Hepatocyte (in vitro differentiated cells): Measurements from ENCODE around the gene SEL1L3. TPM values are rescaled to one million over a fixed set of nuclear protein-coding genes. Genes with fewer than 3 reads are reported as not detected.
"Not testable (repeated sequence)": the region's sequence is repeated elsewhere in the genome, so short reads cannot be mapped to it uniquely, and the experiment has no call there.

Source experiments
- DNase-seq: peaks from one replicate; pipeline ENCODE4 v3.0.0-alpha.2; 2016; ENCODE audit warnings: low spot score
- H2AFZ ChIP-seq: fragments of 200-600 bp; sonication (generic); 2 replicates; pipeline ENCODE4 v1.6.0; 2016; ENCODE audit warnings: antibody characterized with exemption, mild to moderate bottlenecking
- H3K27ac ChIP-seq: fragments of 200-600 bp; sonication (generic); 2 replicates; pipeline ENCODE4 v1.5.1; 2016; ENCODE audit warnings: mild to moderate bottlenecking
- H3K27me3 ChIP-seq: fragments of 200-600 bp; sonication (generic); 2 replicates; pipeline ENCODE4 v1.6.1; 2016
- H3K36me3 ChIP-seq: fragments of 200-600 bp; sonication (generic); replicated peaks from 2 replicates; pipeline ENCODE4 v1.5.1; 2016; ENCODE audit warnings: low read depth; ENCODE audit not compliant: insufficient read depth
- H3K4me1 ChIP-seq: fragments of 200-600 bp; sonication (generic); 2 replicates; pipeline ENCODE4 v1.5.1; 2016; ENCODE audit warnings: mild to moderate bottlenecking, moderate library complexity; ENCODE audit not compliant: insufficient read depth
- H3K4me2 ChIP-seq: fragments of 200-600 bp; sonication (generic); 2 replicates; pipeline ENCODE4 v1.6.0; 2016
- H3K4me3 ChIP-seq: fragments of 200-600 bp; sonication (generic); 2 replicates; pipeline ENCODE4 v1.5.1; 2016; ENCODE audit warnings: mild to moderate bottlenecking
- H3K79me2 ChIP-seq: fragments of 200-600 bp; sonication (generic); 2 replicates; pipeline ENCODE4 v1.6.0; 2017; ENCODE audit warnings: mild to moderate bottlenecking
- H3K9me2 ChIP-seq: fragments of 200-600 bp; sonication (generic); replicated peaks from 2 replicates; pipeline ENCODE4 v1.6.0; 2017; ENCODE audit warnings: mild to moderate bottlenecking; ENCODE audit not compliant: insufficient read depth
- H3K9me3 ChIP-seq: fragments of 200-600 bp; sonication (generic); 2 replicates; pipeline ENCODE4 v1.5.1; 2016; ENCODE audit warnings: low read depth, mild to moderate bottlenecking
- H4K20me1 ChIP-seq: fragments of 200-600 bp; sonication (generic); 2 replicates; pipeline ENCODE4 v1.6.0; 2016; ENCODE audit warnings: mild to moderate bottlenecking; ENCODE audit not compliant: insufficient read depth, poor library complexity, severe bottlenecking
- CTCF ChIP-seq: fragments of 200-600 bp; sonication (generic); IDR thresholded peaks from 2 replicates; pipeline ENCODE4 v1.5.1; 2016; ENCODE audit warnings: antibody characterized with exemption, mild to moderate bottlenecking; ENCODE audit not compliant: poor library complexity
- EZH2 ChIP-seq: fragments of 200-600 bp; sonication (generic); IDR thresholded peaks from 2 replicates; pipeline ENCODE4 v1.6.1; 2016; ENCODE audit warnings: antibody characterized with exemption, mild to moderate bottlenecking, borderline replicate concordance
- EZH2phosphoT487 ChIP-seq: fragments of 200-600 bp; sonication (generic); IDR thresholded peaks from one replicate; pipeline ENCODE4 v1.6.1; 2018; ENCODE audit warnings: antibody characterized with exemption, mild to moderate bottlenecking, low read depth, moderate library complexity; ENCODE audit not compliant: unreplicated experiment, severe bottlenecking
- WGBS: methylation state at CpG from one replicate; pipeline ENCODE4 v1.1.6; 2016; ENCODE audit warnings: low lambda C conversion rate; ENCODE audit errors: missing lambda C conversion rate; 5-methylcytosine and 5-hydroxymethylcytosine counted together
- polyA plus RNA-seq: library from polyadenylated mRNA; unstranded; fragments of >200 nt; fragmentation: Nextera tagmentation; extraction: Ambion mirVana; gene quantifications from 2 replicates; pipeline ENCODE4 v1.2.1, GENCODE V29; 2016
- total RNA-seq: library from RNA; depleted of rRNA; stranded (reverse); fragments of >200 nt; gene quantifications from 2 replicates; pipeline ENCODE4 v1.2.3, GENCODE V29; 2014

SEL1L3 gene
- total RNA-seq = 40.7 and 56.2 TPM in 2 replicates
- 9.0 and 13.7 TPM in 2 replicates for polyA plus RNA-seq

GRCh38 chr4:25862411-25863346 lies at the start of gene SEL1L3:
SEL1L3 (minus strand) TSS chr4:25862988; CDS start chr4:25862836, 152 bp downstream.
- peaks cover 10% of the 10 kb centered on the region for H3K4me1 ChIP-seq
- H3K79me2 ChIP-seq = peaks cover 21% of the 10 kb centered on the region
- H3K27ac ChIP-seq = peak within 1 kb of the TSS; percentile 84
- no peaks in the 10 kb centered on the region for H3K36me3 ChIP-seq
- 1% methylated on average over 14 of the region's 115 CpGs for WGBS
- H3K4me2 ChIP-seq = peak within 1 kb of the TSS; percentile 98
- peak; percentile 82 for DNase-seq
- peak within 1 kb of the TSS; percentile 72 for H2AFZ ChIP-seq
- no peaks in the 10 kb centered on the region for H3K9me2 ChIP-seq
- H4K20me1 ChIP-seq = no peaks in the 10 kb centered on the region
- H3K9me3 ChIP-seq = no peaks in the 10 kb centered on the region
- TF ChIP-seq EZH2phosphoT487 = no peak
- no peak for TF ChIP-seq EZH2
- no peak for TF ChIP-seq CTCF
- H3K4me3 ChIP-seq = peak within 1 kb of the TSS; percentile 51
- peaks cover 2% of the 10 kb centered on the region for H3K27me3 ChIP-seq

DNA sequence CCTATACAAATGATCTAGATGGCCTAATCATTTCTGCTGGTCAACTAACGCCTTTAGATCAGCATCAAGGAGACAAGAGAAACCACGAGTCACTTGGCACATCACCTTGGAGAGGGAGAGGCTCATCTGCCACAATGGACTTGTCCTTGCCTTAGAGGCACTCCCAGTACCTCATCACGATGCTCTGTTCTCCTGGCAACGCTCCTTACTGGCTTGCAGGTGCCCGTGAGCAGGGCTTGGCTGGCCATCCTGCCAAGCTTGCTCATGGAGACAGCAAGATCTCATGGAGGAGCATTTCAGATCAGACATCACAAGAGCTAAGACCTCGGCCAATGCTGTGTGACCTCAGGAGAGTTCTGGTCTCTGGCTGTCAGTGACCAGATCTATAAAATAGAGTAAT lies 48.6 kb upstream of the SEL1L3 start:
- Histone ChIP-seq H3K4me3 (no peak overlapping the region), H3K4me1 (peaks cover 10% of the 10 kb centered on the region), H2AFZ (no peak overlapping the region), H4K20me1 (no peaks in the 10 kb centered on the region), H3K79me2 (no peaks in the 10 kb centered on the region), H3K27me3 (no peaks in the 10 kb centered on the region), H3K36me3 (no peaks in the 10 kb centered on the region), H3K9me3 (no peaks in the 10 kb centered on the region), H3K27ac (no peak overlapping the region), H3K4me2 (no peak overlapping the region), H3K9me2 (no peaks in the 10 kb centered on the region)
- DNase-seq = no peak
- WGBS = 76% methylated on average over 6 of the region's 6 CpGs
- TF ChIP-seq EZH2phosphoT487 (no peak), EZH2 (no peak), CTCF (no peak)

DNA sequence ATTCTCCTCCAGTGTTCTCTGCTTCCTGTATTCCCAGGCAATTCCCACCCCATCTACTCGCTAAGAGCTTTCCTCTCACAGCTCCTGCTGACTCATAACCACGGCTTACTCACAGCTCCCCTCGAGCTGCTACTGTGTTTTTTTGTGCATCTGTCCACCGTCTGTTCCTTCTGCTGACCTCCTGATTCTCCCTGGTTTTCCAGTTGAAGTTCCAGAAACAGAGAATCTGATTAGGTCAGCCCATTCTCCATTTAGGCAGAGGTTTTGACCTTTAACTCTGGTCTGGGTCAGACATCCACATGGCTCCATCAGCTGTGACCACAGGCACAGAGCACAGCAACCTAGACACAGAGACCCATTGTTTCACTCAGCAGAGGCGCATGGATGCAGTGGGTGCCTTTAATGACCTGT lies 45.7 kb upstream of the SEL1L3 start:
- H3K79me2 ChIP-seq = no peaks in the 10 kb centered on the region
- no peaks in the 10 kb centered on the region for H3K9me3 ChIP-seq
- DNase-seq = peak; percentile 60
- no peak overlapping the region for H3K27ac ChIP-seq
- H3K27me3 ChIP-seq = no peaks in the 10 kb centered on the region
- no peak overlapping the region for H3K4me2 ChIP-seq
- H3K4me1 ChIP-seq = peaks cover 6% of the 10 kb centered on the region
- H3K36me3 ChIP-seq = no peaks in the 10 kb centered on the region
- no peak overlapping the region for H3K4me3 ChIP-seq
- no peaks in the 10 kb centered on the region for H3K9me2 ChIP-seq
- no peak for TF ChIP-seq EZH2phosphoT487
- no peak for TF ChIP-seq EZH2
- no peak for TF ChIP-seq CTCF
- H4K20me1 ChIP-seq = no peaks in the 10 kb centered on the region
- no peak overlapping the region for H2AFZ ChIP-seq
- WGBS = 51% methylated on average over 5 of the region's 5 CpGs

DNA sequence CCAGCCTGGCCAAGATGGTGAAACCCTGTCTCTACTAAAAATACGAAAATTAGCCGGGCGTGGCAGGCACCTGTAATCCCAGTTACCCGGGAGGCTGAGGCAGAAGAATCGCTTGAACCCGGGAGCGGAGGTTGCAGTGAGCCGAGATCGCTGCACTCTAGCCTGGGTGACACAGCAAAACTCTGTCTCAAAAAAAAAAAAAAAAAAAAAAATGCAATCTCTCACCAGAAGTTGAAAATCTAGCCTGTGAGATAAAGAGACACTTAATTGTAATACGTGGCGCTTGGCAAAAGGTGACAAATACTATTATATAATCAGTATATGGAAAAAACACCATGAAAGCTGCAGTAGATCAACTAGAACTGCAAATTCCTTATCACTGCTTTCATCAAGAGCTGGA lies 43.3 kb upstream of the SEL1L3 start:
- not testable (repeated sequence) for H3K27me3 ChIP-seq, H3K4me2 ChIP-seq, H3K4me1 ChIP-seq, DNase-seq, H3K4me3 ChIP-seq, H3K36me3 ChIP-seq, H3K9me2 ChIP-seq, H3K79me2 ChIP-seq, H2AFZ ChIP-seq, H3K9me3 ChIP-seq, H3K27ac ChIP-seq, H4K20me1 ChIP-seq
- over 99% methylated on average over 11 of the region's 11 CpGs for WGBS
